GM13976 (cell line): ENCODE measurements around the gene TRANK1.

Experiments used
- DNase-seq: peaks from one replicate; pipeline ENCODE4 v3.0.0; 2012; ENCODE audit warnings: low spot score
- CTCF ChIP-seq: IDR thresholded peaks from 2 replicates; pipeline ENCODE4 v1.5.1; 2012; ENCODE audit warnings: borderline replicate concordance, mild to moderate bottlenecking; ENCODE audit not compliant: insufficient read depth; ENCODE audit errors: extremely low read depth, missing control alignments, control extremely low read depth
- in situ Hi-C: fragments of 300-500 bp; cut with MboI; formaldehyde crosslinking; loops from one replicate; pipeline ENCODE4 v1.12.0; 2022; ENCODE audit warnings: low sequenced_read_pairs, mixed read lengths, inconsistent platforms; ENCODE audit not compliant: unreplicated experiment

TRANK1 gene

GRCh38 chr3:36909666-36910065 is 35.2 kb downstream of the TRANK1 start:
- no peak for DNase-seq
- in situ Hi-C loops: no loop called here
- TF ChIP-seq CTCF: no peak

GRCh38 chr3:36909181-36909580 is 35.7 kb downstream of the TRANK1 start:
- no peak for DNase-seq
- in situ Hi-C loops: no loop called here
- TF ChIP-seq CTCF: no peak

GRCh38 chr3:36908647-36909180 is 36.1 kb downstream of the TRANK1 start:
- no peak for TF ChIP-seq CTCF
- in situ Hi-C loops: no loop called here
- DNase-seq: no peak

GRCh38 chr3:36907911-36908646 is 36.8 kb downstream of the TRANK1 start:
- DNase-seq: no peak
- no peak for TF ChIP-seq CTCF
- in situ Hi-C loops: no loop called here

GRCh38 chr3:36906504-36907149 is 38.2 kb downstream of the TRANK1 start:
- in situ Hi-C loops: no loop called here
- DNase-seq: no peak
- no peak for TF ChIP-seq CTCF

- in situ Hi-C loops: no loop called here
- no peak for DNase-seq
- no peak for TF ChIP-seq CTCF
Observed at GRCh38 chr3:36905545-36905944, 39.3 kb downstream of the TRANK1 start.
